WTC11 (cell line): ENCODE data around the gene GCC2.

Experiments used
- ATF2 ChIP-seq: sonication (generic); formaldehyde crosslinking; IDR thresholded peaks from 2 replicates; pipeline ENCODE4 v1.8.1; 2022; ENCODE audit warnings: low read depth, missing genetic modification reagents, borderline replicate concordance
- CREB1 ChIP-seq: sonication (generic); formaldehyde crosslinking; IDR thresholded peaks from 2 replicates; pipeline ENCODE4 v1.8.0; 2023; ENCODE audit warnings: mild to moderate bottlenecking, missing genetic modification reagents
- CTCF ChIP-seq: fragments of 200-600 bp; IDR thresholded peaks from 2 replicates; pipeline ENCODE4 v1.8.0; 2022; ENCODE audit warnings: antibody characterized with exemption
- KAT7 ChIP-seq: sonication (generic); formaldehyde crosslinking; IDR thresholded peaks from 2 replicates; pipeline ENCODE4 v1.8.1; 2023; ENCODE audit warnings: missing genetic modification reagents, mild to moderate bottlenecking, borderline replicate concordance
- PRDM15 ChIP-seq: sonication (generic); formaldehyde crosslinking; IDR thresholded peaks from 2 replicates; pipeline ENCODE4 v1.8.0; 2022; ENCODE audit warnings: missing genetic modification reagents
- SOX15 ChIP-seq: fragments of 250-450 bp; sonication (Bioruptor Pico); IDR thresholded peaks from 2 replicates; pipeline ENCODE4 v1.9.0; 2021; ENCODE audit warnings: mild to moderate bottlenecking
- SP1 ChIP-seq: sonication (generic); formaldehyde crosslinking; conservative IDR thresholded peaks from 2 replicates; pipeline ENCODE4 v1.8.1; 2022; ENCODE audit warnings: missing genetic modification reagents
- TP53 ChIP-seq: sonication (generic); formaldehyde crosslinking; IDR thresholded peaks from 2 replicates; pipeline ENCODE4 v1.8.1; 2023; ENCODE audit warnings: mild to moderate bottlenecking, missing genetic modification reagents
- ZNF121 ChIP-seq: sonication (generic); formaldehyde crosslinking; IDR thresholded peaks from 2 replicates; pipeline ENCODE4 v1.8.0; 2023; ENCODE audit warnings: missing genetic modification reagents
- ZNF416 ChIP-seq: fragments of 250-450 bp; sonication (Bioruptor Pico); IDR thresholded peaks from 2 replicates; pipeline ENCODE4 v1.9.0; 2021; ENCODE audit warnings: mild to moderate bottlenecking, inconsistent platforms

- TF ChIP-seq PRDM15 (CRISPR knock-in tag) (no peak), CTCF (no peak), ZNF416 (CRISPR knock-in tag) (no peak), ZNF121 (CRISPR knock-in tag) (no peak), TP53 (CRISPR knock-in tag) (no peak), SOX15 (CRISPR knock-in tag) (no peak), ATF2 (CRISPR knock-in tag) (no peak), CREB1 (CRISPR knock-in tag) (no peak), SP1 (CRISPR knock-in tag) (no peak), KAT7 (no peak)
Observed at GRCh38 chr2:108444941-108445840, 3.8 kb upstream of the GCC2 start.
